HCT116 (cell line): ENCODE data around the gene PEAK1.

Source experiments
- RAD21 ChIP-seq: IDR thresholded peaks from 2 replicates; pipeline ENCODE4 v1.6.1; 2012; ENCODE audit warnings: low read depth, mild to moderate bottlenecking
- SP1 ChIP-seq: IDR thresholded peaks from 2 replicates; pipeline ENCODE4 v1.6.1; 2012; ENCODE audit warnings: low read depth
- TF ChIP-seq, protein P1 (sequence below), 3 experiments: fragments of 200-600 bp in 1 of 3; sonication (generic) in 1 of 3; IDR thresholded peaks in 2 of 3; conservative IDR thresholded peaks in 1 of 3; 2 replicates each; pipeline ENCODE4 v1.5.1; 2012 to 2017; ENCODE audit warnings: low read depth in 2 of 3, low read length in 2 of 3, antibody characterized with exemption in 1 of 3, borderline replicate concordance in 1 of 3, control low read depth in 1 of 3, mild to moderate bottlenecking in 1 of 3, mixed read lengths in 1 of 3, mixed run types in 1 of 3, moderate library complexity in 1 of 3; ENCODE audit not compliant: insufficient read depth in 1 of 3

DNA sequence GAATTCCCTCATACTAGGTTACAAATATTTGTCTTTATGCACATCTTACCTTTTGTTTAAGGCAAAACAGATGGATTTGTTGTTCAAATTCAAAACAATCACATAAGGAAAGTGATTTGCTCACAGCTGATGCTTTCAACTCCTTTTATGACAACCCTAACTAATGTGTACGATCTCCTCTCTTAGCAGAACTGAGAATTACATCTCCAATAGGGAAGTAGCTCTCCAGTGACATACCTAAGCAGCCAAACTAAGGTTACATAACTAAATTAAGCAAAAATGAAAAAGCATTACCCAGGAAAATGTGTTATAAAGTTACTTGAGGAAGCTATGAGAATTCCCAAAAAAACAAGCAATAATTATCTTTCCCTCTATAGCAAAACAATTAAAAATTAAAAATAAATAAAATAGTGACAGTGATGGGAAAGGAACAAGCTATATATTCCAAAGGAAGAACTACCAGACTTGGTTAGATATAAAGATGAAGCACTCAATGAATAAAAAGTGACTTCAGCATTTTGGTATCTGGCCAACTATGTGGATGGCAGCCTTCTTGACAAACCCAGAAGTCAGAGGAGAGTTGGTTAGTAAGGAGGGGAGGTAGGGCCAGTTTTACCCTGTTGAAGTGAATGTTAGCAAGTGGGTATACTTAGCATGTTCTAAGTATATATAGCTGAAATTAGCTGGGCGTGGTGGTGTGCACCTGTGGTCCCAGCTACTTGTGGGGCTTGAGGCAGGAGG lies 32.4 kb downstream of the PEAK1 start:
- TF ChIP-seq, protein P1, sequence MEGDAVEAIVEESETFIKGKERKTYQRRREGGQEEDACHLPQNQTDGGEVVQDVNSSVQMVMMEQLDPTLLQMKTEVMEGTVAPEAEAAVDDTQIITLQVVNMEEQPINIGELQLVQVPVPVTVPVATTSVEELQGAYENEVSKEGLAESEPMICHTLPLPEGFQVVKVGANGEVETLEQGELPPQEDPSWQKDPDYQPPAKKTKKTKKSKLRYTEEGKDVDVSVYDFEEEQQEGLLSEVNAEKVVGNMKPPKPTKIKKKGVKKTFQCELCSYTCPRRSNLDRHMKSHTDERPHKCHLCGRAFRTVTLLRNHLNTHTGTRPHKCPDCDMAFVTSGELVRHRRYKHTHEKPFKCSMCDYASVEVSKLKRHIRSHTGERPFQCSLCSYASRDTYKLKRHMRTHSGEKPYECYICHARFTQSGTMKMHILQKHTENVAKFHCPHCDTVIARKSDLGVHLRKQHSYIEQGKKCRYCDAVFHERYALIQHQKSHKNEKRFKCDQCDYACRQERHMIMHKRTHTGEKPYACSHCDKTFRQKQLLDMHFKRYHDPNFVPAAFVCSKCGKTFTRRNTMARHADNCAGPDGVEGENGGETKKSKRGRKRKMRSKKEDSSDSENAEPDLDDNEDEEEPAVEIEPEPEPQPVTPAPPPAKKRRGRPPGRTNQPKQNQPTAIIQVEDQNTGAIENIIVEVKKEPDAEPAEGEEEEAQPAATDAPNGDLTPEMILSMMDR (IDR thresholded peaks at IDR 0.05 in 2 of 3, conservative IDR thresholded peaks at IDR 0.05 in 1 of 3; ENCODE audit: borderline replicate concordance in 1 of 3, insufficient read depth in 1 of 3, low read depth in 2 of 3, low read length in 2 of 3), result no peak
- TF ChIP-seq RAD21 (no peak), SP1 (no peak)
